ENCODE data around the gene DIAPH3.

The DIAPH3 gene

DNA sequence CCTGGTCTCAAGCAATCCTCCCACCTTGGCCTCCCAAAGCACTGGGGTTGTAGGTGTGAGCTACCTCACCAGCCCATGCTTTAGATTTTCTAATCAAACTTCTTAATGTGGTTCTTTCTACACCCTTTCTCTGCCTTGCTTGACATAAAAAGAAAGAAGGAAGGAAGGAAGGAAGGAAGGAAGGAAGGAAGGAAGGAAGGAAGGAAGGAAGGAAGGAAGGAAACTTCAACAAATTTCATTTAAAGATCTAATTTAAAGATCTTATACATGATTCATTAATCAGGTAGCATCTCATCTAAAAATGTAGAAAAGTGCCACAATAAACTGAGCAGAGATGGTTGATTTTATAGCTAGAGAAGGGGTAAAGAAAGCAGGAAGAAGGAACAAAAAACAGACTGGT, 215.0 kb downstream of the DIAPH3 start:
- TF ChIP-seq POLR2AphosphoS5 (IDR thresholded peaks at IDR 0.05; ENCODE audit: low read depth, low read length) (no peak), POLR2A (IDR thresholded peaks at IDR 0.05; ENCODE audit: low read depth, low read length) (no peak), TAF1 (IDR thresholded peaks at IDR 0.05; ENCODE audit: borderline replicate concordance, low read depth, low read length) (no peak)
- DNase-seq (ENCODE audit: insufficient read length) (no peak), FAIRE-seq (no peak)

DNA sequence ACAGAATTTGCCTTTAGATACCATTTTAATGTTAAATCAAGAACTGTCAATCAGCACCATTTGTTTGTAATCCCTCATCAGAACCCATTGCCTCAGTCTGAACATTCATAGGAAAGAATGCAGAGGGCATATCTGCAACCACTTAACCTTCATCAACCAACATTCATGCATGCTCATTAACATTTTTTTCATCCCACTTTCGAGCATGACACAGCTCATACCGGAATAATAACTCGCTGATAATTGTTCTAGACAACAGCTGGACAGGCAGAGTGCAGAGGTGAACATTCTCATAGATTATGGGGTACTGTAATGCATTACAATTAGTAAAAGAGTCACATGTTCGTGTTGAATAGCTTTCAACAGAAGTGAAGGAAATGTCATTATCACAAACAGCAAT, 216.8 kb downstream of the DIAPH3 start:
- no peak for DNase-seq (ENCODE audit: insufficient read length)
- no peak for FAIRE-seq
- TF ChIP-seq POLR2AphosphoS5 (IDR thresholded peaks at IDR 0.05; ENCODE audit: low read depth, low read length): no peak
- no peak for TF ChIP-seq TAF1 (IDR thresholded peaks at IDR 0.05; ENCODE audit: borderline replicate concordance, low read depth, low read length)
- no peak for TF ChIP-seq POLR2A (IDR thresholded peaks at IDR 0.05; ENCODE audit: low read depth, low read length)

DNA sequence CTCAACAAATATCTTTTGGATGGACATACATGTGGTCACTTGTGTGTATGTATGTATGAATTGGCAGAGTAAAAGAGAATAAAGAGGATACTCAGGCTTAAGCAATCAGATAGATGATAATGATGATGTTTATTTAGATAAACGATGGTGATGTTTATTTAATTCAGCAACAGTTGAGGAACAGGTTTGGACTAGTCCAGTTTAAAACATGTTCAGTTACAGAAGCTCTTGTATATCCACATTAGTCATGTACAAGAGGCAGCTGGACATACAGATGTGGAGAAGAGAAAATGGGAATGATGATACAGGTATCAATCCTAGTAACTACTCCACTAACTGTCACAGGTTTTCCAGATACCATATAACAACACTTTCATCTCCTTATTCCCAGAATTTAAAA, 232.1 kb downstream of the DIAPH3 start:
- TF ChIP-seq POLR2A (IDR thresholded peaks at IDR 0.05; ENCODE audit: low read depth, low read length) (no peak), POLR2AphosphoS5 (IDR thresholded peaks at IDR 0.05; ENCODE audit: low read depth, low read length) (no peak), TAF1 (IDR thresholded peaks at IDR 0.05; ENCODE audit: borderline replicate concordance, low read depth, low read length) (no peak)
- no peak for DNase-seq (ENCODE audit: insufficient read length)
- FAIRE-seq: no peak

DNA sequence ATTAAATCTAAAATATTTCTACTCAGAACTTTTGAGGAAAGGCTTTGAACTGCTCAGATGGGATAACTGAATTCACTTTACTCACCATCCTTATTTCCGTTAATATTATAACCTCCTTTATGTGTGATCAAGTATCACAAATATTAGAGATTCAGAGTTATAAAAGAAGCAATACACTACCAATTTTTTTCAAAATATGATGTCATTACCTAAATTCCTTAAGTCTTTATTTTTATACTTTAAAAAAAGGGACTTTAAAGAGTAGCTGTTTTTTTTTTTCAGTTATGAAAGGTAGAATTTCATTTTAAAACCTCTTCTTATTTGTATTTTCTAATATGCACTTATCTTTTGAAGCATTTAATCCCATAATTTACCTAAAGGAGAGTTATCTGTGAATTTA, 239.5 kb downstream of the DIAPH3 start:
- FAIRE-seq: no peak
- TF ChIP-seq POLR2AphosphoS5 (IDR thresholded peaks at IDR 0.05; ENCODE audit: low read depth, low read length) (no peak), TAF1 (IDR thresholded peaks at IDR 0.05; ENCODE audit: borderline replicate concordance, low read depth, low read length) (no peak), POLR2A (IDR thresholded peaks at IDR 0.05; ENCODE audit: low read depth, low read length) (no peak)
- DNase-seq (ENCODE audit: insufficient read length): no peak

DNA sequence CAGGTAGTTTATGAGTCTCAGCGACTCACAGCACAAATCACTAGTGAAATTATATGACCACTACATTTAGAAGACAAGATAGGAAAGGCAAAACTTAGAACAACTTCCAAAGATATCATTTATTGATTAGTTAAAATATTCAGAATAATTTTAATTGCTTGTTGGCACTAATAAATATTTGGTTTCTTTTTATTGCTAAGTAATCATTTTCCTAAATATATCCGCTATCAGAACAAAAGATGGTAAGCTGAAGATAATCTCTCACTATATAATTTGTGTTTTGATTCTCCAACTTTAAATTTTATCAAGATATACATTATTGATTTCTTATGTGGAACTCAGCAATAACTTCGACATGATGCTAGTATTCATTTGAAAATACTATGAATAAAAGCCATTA, 248.5 kb downstream of the DIAPH3 start:
- no peak for DNase-seq (ENCODE audit: insufficient read length)
- no peak for FAIRE-seq
- TF ChIP-seq POLR2AphosphoS5 (IDR thresholded peaks at IDR 0.05; ENCODE audit: low read depth, low read length): no peak
- no peak for TF ChIP-seq TAF1 (IDR thresholded peaks at IDR 0.05; ENCODE audit: borderline replicate concordance, low read depth, low read length)
- no peak for TF ChIP-seq POLR2A (IDR thresholded peaks at IDR 0.05; ENCODE audit: low read depth, low read length)

DNA sequence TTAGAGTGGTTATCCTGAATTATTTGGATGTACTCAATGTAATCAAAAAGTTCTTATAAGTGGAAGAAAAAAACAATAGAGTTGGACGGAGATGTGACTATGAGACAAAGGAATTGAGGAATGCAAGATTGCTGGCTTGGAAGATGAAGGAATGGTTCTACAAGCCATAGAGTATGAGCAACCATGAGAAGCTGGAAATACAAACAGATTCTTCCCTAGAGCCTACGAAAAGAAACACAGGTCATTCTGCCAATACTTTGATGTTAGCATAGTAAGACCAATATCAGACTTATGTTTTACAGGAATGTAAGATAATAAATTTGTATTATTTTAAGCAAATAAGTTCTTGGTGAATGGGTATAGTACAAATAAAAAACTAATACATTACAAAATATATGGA, 249.2 kb downstream of the DIAPH3 start:
- FAIRE-seq: no peak
- no peak for TF ChIP-seq POLR2AphosphoS5 (IDR thresholded peaks at IDR 0.05; ENCODE audit: low read depth, low read length)
- no peak for TF ChIP-seq TAF1 (IDR thresholded peaks at IDR 0.05; ENCODE audit: borderline replicate concordance, low read depth, low read length)
- no peak for TF ChIP-seq POLR2A (IDR thresholded peaks at IDR 0.05; ENCODE audit: low read depth, low read length)
- DNase-seq (ENCODE audit: insufficient read length): no peak

DNA sequence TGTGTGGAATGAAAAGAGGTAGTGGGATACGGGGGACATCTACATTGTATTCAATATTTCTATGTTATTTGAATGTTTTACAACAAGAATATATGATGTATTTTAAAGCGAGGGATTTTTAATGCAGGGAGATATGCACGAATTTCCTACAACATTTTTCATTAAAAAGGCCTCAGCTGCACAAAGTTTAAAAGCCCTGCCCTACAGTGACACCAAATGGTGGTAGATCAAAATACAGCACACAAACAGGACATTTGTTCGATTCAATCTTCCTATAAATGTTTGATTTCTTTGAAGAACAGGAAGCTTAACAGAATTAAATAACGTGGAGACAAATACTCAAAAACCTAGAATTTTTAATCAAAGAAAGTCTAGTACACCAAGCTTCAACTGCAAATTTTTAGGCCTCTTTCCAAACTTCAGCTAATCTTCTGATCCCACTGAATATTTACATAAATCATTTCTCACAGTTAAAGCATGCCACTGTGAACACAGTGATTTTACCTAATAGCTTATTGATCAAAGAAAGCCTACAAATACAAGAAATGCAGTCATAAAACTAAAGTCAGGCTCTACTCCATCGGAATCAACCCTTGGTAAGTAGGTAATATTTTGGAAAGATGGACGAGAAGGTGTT, 257.2 kb downstream of the DIAPH3 start:
- no peak for DNase-seq (ENCODE audit: insufficient read length)

DNA sequence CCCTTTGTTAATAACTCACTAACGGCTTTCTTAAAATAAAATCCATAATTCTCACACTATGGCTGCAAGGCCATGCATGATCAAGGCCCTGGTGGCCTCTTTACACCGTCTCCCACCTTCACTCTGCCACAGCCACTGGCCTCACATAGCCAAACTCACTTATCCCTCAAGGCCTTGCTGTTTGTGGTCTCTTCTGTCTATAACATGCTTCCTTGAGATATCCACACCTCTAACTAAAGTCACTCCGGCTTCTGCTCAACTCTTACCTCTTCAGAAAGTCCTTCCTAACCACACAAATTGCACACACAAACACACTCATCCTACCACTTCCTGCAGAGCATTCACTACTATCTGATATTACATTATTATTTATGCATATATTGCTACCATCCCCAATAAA, 262.5 kb downstream of the DIAPH3 start:
- FAIRE-seq (no peak), DNase-seq (ENCODE audit: insufficient read length) (no peak)
- TF ChIP-seq POLR2AphosphoS5 (IDR thresholded peaks at IDR 0.05; ENCODE audit: low read depth, low read length) (no peak), POLR2A (IDR thresholded peaks at IDR 0.05; ENCODE audit: low read depth, low read length) (no peak)

More for the DNA sequence above, 257.2 kb downstream of the DIAPH3 start:
- FAIRE-seq: no peak
- TF ChIP-seq POLR2AphosphoS5 (IDR thresholded peaks at IDR 0.05; ENCODE audit: low read depth, low read length): no peak
- no peak for TF ChIP-seq TAF1 (IDR thresholded peaks at IDR 0.05; ENCODE audit: borderline replicate concordance, low read depth, low read length)
- TF ChIP-seq POLR2A (IDR thresholded peaks at IDR 0.05; ENCODE audit: low read depth, low read length): no peak

DNA sequence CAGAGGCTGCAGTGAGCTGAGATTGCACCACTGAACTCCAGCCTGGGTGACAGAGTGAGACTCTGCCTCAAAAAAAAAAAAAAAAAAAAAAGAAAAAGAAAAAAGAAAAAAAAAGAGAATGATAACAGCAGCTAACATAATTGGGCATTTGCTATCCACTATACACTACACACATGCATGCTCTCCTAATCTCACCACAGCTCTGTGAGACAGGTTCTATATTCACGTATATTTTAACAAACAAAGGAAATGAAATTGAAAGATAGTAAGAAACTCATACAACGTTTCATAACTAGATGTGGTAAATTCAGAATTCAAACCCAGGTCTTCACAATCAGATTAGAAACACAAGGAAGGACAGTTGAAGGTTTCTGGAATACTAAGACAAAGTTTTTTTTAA, 265.7 kb downstream of the DIAPH3 start:
- DNase-seq (ENCODE audit: insufficient read length): no peak
- no peak for FAIRE-seq
- no peak for TF ChIP-seq POLR2A (IDR thresholded peaks at IDR 0.05; ENCODE audit: low read depth, low read length)
- no peak for TF ChIP-seq POLR2AphosphoS5 (IDR thresholded peaks at IDR 0.05; ENCODE audit: low read depth, low read length)
- TF ChIP-seq TAF1 (IDR thresholded peaks at IDR 0.05; ENCODE audit: borderline replicate concordance, low read depth, low read length): no peak

DNA sequence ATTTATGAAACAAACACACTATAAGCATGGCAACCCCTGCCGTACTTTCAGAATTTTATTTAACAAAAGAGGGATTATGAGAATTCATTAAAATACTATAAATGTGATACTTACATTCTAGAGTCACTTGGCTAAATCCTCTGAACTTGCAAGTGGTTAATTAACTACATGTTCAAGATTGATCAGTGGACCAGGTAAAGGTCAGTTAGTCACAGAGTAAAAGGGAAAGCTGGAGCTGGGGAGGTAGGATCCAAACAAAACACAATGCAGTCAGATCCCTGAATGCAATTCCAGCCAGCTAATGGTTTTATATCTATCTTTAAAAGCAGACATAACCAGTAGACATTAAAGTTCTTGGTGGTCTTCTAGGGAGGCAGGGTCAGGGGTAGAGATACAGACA, 270.5 kb downstream of the DIAPH3 start:
- TF ChIP-seq POLR2AphosphoS5 (IDR thresholded peaks at IDR 0.05; ENCODE audit: low read depth, low read length) (no peak), POLR2A (IDR thresholded peaks at IDR 0.05; ENCODE audit: low read depth, low read length) (no peak), TAF1 (IDR thresholded peaks at IDR 0.05; ENCODE audit: borderline replicate concordance, low read depth, low read length) (no peak)
- FAIRE-seq: no peak
- DNase-seq (ENCODE audit: insufficient read length): no peak

DNA sequence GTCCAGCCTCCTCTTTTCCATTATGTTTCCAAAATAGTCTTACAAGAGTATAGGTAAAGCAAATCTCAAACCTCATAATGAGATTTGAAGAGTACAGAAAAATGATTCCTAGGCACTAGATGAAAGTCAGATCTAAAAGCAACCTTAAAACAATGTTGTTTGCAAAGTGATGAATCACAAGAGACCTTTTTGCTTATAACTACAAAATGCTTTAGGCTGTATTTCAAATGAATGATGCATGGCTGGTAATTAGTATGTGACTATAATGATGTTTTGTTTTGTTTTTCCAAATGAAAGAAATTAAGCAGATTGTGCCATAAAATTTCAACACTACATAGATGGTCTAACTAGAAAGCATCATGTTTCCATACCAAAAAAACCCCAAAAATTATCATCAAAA, 272.7 kb downstream of the DIAPH3 start:
- TF ChIP-seq POLR2AphosphoS5 (IDR thresholded peaks at IDR 0.05; ENCODE audit: low read depth, low read length) (no peak), POLR2A (IDR thresholded peaks at IDR 0.05; ENCODE audit: low read depth, low read length) (no peak), TAF1 (IDR thresholded peaks at IDR 0.05; ENCODE audit: borderline replicate concordance, low read depth, low read length) (no peak)
- no peak for DNase-seq (ENCODE audit: insufficient read length)
- FAIRE-seq: no peak

DNA sequence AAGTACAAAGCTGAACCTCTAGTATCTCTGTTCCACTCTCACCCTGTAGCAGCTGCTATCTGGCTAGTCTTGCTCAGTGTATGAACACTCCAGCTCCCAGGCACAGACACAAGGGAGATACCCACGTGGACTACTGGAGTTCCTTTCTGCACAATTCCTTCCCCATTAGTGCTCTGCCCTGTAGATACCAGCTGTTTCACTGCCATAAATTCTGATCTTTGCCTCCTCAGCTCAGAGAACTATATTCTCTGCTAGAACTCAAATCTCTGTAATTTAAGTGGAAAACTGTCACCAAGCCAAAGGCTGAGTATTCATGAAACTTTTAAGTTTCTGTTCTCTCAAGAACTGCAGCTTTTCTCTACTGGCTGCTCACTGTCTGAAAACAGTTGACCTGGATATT, 273.7 kb downstream of the DIAPH3 start:
- TF ChIP-seq TAF1 (IDR thresholded peaks at IDR 0.05; ENCODE audit: borderline replicate concordance, low read depth, low read length) (no peak), POLR2A (IDR thresholded peaks at IDR 0.05; ENCODE audit: low read depth, low read length) (no peak), POLR2AphosphoS5 (IDR thresholded peaks at IDR 0.05; ENCODE audit: low read depth, low read length) (no peak)
- FAIRE-seq: no peak
- DNase-seq (ENCODE audit: insufficient read length): no peak

Measured in GM12892 (cell line).